H9 (cell line): ENCODE results near the gene SLC4A1. TPM values are rescaled to one million over a fixed set of nuclear protein-coding genes. Genes with fewer than 3 reads are reported as not detected.

Source experiments
- DNase-seq: peaks from one replicate; pipeline ENCODE4 v3.0.0-alpha.2; 2017
- H2AFZ ChIP-seq: one replicate; pipeline ENCODE4 v1.6.1; 2013; ENCODE audit warnings: mild to moderate bottlenecking, low read length, control low read depth, moderate library complexity
- H2AK5ac ChIP-seq: 2 replicates; pipeline ENCODE4 v1.6.1; 2013; ENCODE audit warnings: low read length, control low read depth, mixed read lengths; ENCODE audit not compliant: insufficient read length
- H2BK120ac ChIP-seq: one replicate; pipeline ENCODE4 v1.6.1; 2013; ENCODE audit warnings: low read depth, mild to moderate bottlenecking, low read length, control low read depth, inconsistent platforms; ENCODE audit not compliant: poor library complexity, severe bottlenecking
- H2BK12ac ChIP-seq: 2 replicates; pipeline ENCODE4 v1.6.1; 2013; ENCODE audit warnings: low read length, control low read depth, mixed read lengths, low read depth; ENCODE audit not compliant: insufficient read length
- H2BK15ac ChIP-seq: 2 replicates; pipeline ENCODE4 v1.6.1; 2013; ENCODE audit warnings: low read depth, low read length, control low read depth
- H2BK20ac ChIP-seq: one replicate; pipeline ENCODE4 v1.6.1; 2013; ENCODE audit warnings: low read depth, mild to moderate bottlenecking, low read length, control low read depth, inconsistent platforms; ENCODE audit not compliant: poor library complexity, severe bottlenecking
- H2BK5ac ChIP-seq: 2 replicates; pipeline ENCODE4 v1.6.1; 2013; ENCODE audit warnings: low read length, control low read depth, mixed read lengths; ENCODE audit not compliant: insufficient read length
- H3K14ac ChIP-seq: 2 replicates; pipeline ENCODE4 v1.6.1; 2013; ENCODE audit warnings: low read length, control low read depth; ENCODE audit not compliant: insufficient read depth
- H3K18ac ChIP-seq: 2 replicates; pipeline ENCODE4 v1.6.1; 2013; ENCODE audit warnings: low read depth, mild to moderate bottlenecking, mixed read lengths, low read length, control low read depth; ENCODE audit not compliant: insufficient read length
- H3K23ac ChIP-seq: 2 replicates; pipeline ENCODE4 v1.6.1; 2013; ENCODE audit warnings: low read length, control low read depth, mixed read lengths, low read depth; ENCODE audit not compliant: insufficient read length
- H3K23me2 ChIP-seq: 2 replicates; pipeline ENCODE4 v1.6.1; 2013; ENCODE audit warnings: low read depth, mild to moderate bottlenecking, mixed read lengths, low read length, control low read depth; ENCODE audit not compliant: insufficient read length, poor library complexity, severe bottlenecking
- H3K27ac ChIP-seq: 2 replicates; pipeline ENCODE4 v1.5.1; 2013; ENCODE audit warnings: low read length, control low read depth, mixed read lengths, low read depth; ENCODE audit not compliant: insufficient read length
- H3K27me3 ChIP-seq: 2 replicates; pipeline ENCODE4 v1.6.1; 2013; ENCODE audit warnings: low read length, control low read depth, inconsistent platforms; ENCODE audit not compliant: insufficient read depth
- H3K4ac ChIP-seq: 2 replicates; pipeline ENCODE4 v1.6.1; 2013; ENCODE audit warnings: low read depth, mild to moderate bottlenecking, control low read depth, inconsistent platforms, low read length, moderate library complexity
- H3K4me1 ChIP-seq: 2 replicates; pipeline ENCODE4 v1.6.1; 2013; ENCODE audit warnings: low read length, control low read depth, inconsistent platforms; ENCODE audit not compliant: insufficient read depth
- H3K4me2 ChIP-seq: 2 replicates; pipeline ENCODE4 v1.6.1; 2013; ENCODE audit warnings: low read length, control low read depth, mixed read lengths; ENCODE audit not compliant: insufficient read length, insufficient read depth
- H3K56ac ChIP-seq: 2 replicates; pipeline ENCODE4 v1.6.1; 2013; ENCODE audit warnings: low read depth, mild to moderate bottlenecking, mixed read lengths, low read length, control low read depth; ENCODE audit not compliant: insufficient read length
- H3K79me1 ChIP-seq: 2 replicates; pipeline ENCODE4 v1.6.1; 2013; ENCODE audit warnings: low read depth, mild to moderate bottlenecking, moderate library complexity, low read length, control low read depth, inconsistent platforms; ENCODE audit not compliant: insufficient read depth, poor library complexity, severe bottlenecking
- H3K79me2 ChIP-seq: 2 replicates; pipeline ENCODE4 v1.6.1; 2013; ENCODE audit warnings: low read length, control low read depth, inconsistent platforms; ENCODE audit not compliant: insufficient read depth
- H3K9ac ChIP-seq: 2 replicates; pipeline ENCODE4 v1.6.1; 2013; ENCODE audit warnings: low read length, control low read depth, mixed read lengths; ENCODE audit not compliant: insufficient read length; ENCODE audit errors: extremely low read depth
- H3K9me3 ChIP-seq: one replicate; pipeline ENCODE4 v1.6.1; 2013; ENCODE audit warnings: low read depth, low read length, inconsistent platforms; ENCODE audit not compliant: control insufficient read depth
- H3T11ph ChIP-seq: one replicate; pipeline ENCODE4 v1.6.1; 2013; ENCODE audit warnings: mild to moderate bottlenecking, low read length, control low read depth, inconsistent platforms
- H4K20me1 ChIP-seq: one replicate; pipeline ENCODE4 v1.6.1; 2013; ENCODE audit not compliant: control insufficient read depth, insufficient read length, insufficient read depth
- H4K5ac ChIP-seq: 2 replicates; pipeline ENCODE4 v1.6.1; 2013; ENCODE audit warnings: low read depth, mild to moderate bottlenecking, mixed read lengths, low read length, control low read depth; ENCODE audit not compliant: insufficient read length
- H4K8ac ChIP-seq: replicated peaks from 2 replicates; pipeline ENCODE4 v1.6.1; 2013; ENCODE audit warnings: low read length, control low read depth, mixed read lengths, low read depth; ENCODE audit not compliant: insufficient read length
- H4K91ac ChIP-seq: 2 replicates; pipeline ENCODE4 v1.6.1; 2013; ENCODE audit warnings: low read depth, mild to moderate bottlenecking, moderate library complexity, mixed read lengths, low read length, control low read depth; ENCODE audit not compliant: insufficient read length
- H3K27ac Mint-ChIP-seq, 3 experiments: 2 replicates in 2 of 3; 3 replicates in 1 of 3; pipeline ENCODE4 v1.8.0; 2020 to 2021; ENCODE audit warnings: mixed read lengths in 3 of 3, mild to moderate bottlenecking in 1 of 3, moderate library complexity in 1 of 3
- H3K27me3 Mint-ChIP-seq: 2 replicates; pipeline ENCODE4 v1.8.0; 2021; ENCODE audit warnings: low read depth, mild to moderate bottlenecking, moderate library complexity, mixed read lengths
- H3K36me3 Mint-ChIP-seq, 3 experiments: 2 replicates in 2 of 3; 3 replicates in 1 of 3; pipeline ENCODE4 v1.8.0; 2020 to 2021; ENCODE audit warnings: low read depth in 3 of 3, mixed read lengths in 3 of 3; ENCODE audit not compliant: insufficient read depth in 1 of 3
- H3K4me1 Mint-ChIP-seq, 2 experiments: 2 replicates each; pipeline ENCODE4 v1.8.0; 2020; ENCODE audit warnings: mixed read lengths in 2 of 2
- H3K4me3 Mint-ChIP-seq, 2 experiments: 2 replicates in 1 of 2; 3 replicates in 1 of 2; pipeline ENCODE4 v1.8.0; 2020 to 2021; ENCODE audit warnings: mild to moderate bottlenecking in 2 of 2, mixed read lengths in 2 of 2, moderate library complexity in 1 of 2
- H3K9me3 Mint-ChIP-seq, 2 experiments: 2 replicates in 1 of 2; 3 replicates in 1 of 2; pipeline ENCODE4 v1.8.0; 2020; ENCODE audit warnings: mild to moderate bottlenecking in 2 of 2, mixed read lengths in 2 of 2, moderate library complexity in 1 of 2
- WGBS: extraction: QIAGEN DNeasy Blood & Tissue Kit; methylation state at CpG from one replicate; pipeline ENCODE4 v1.1.7; 2013; ENCODE audit warnings: missing lambda C conversion rate, low lambda C conversion rate, mixed read lengths; ENCODE audit not compliant: insufficient read length; ENCODE audit errors: extremely low coverage; 5-methylcytosine and 5-hydroxymethylcytosine counted together
- total RNA-seq: library from RNA; stranded (reverse); gene quantifications from 2 replicates; pipeline ENCODE4 v1.2.1, GENCODE V29; 2021
- TF ChIP-seq, protein P1 (sequence below): fragments of 200-600 bp; sonication (generic); conservative IDR thresholded peaks from 3 replicates; pipeline ENCODE4 v1.8.0; 2021; ENCODE audit warnings: antibody characterized with exemption, mild to moderate bottlenecking

SLC4A1 gene
- total RNA-seq, 1 experiment from 2014 or later = not detected

DNA sequence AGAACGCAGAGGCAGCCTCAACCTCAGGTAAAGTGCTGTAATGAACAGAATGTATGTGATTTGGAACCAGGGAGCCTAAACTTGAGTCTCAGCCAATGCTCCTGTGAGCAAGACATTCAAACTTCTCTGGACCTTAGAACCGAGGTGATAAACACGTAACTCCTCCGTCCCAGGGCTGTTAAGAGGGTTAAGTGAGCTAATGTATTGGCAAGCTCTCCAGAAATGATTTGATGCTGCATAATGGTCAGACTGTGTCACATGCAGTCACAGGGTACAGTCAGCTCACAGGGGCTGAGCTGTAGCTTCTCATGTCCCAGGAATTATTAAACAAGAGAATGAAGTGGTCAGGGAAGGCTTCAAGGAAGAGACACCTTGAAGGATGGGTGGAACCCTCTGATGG lies 10.0 kb upstream of the SLC4A1 start:
- H2BK5ac ChIP-seq = no peak overlapping the region
- H3K27me3 Mint-ChIP-seq = peaks cover 3% of the 10 kb centered on the region
- no peaks in the 10 kb centered on the region for H3K9me3 Mint-ChIP-seq
- H4K5ac ChIP-seq = no peak overlapping the region
- no peaks in the 10 kb centered on the region for H3K27me3 ChIP-seq
- H2BK20ac ChIP-seq = no peak overlapping the region
- H2BK12ac ChIP-seq = no peak overlapping the region
- no peak overlapping the region for H3K27ac ChIP-seq
- no peak overlapping the region for H2AK5ac ChIP-seq
- no peak overlapping the region for H4K91ac ChIP-seq
- no peak for DNase-seq
- no peak overlapping the region for H3K23ac ChIP-seq
- TF ChIP-seq, protein P1, sequence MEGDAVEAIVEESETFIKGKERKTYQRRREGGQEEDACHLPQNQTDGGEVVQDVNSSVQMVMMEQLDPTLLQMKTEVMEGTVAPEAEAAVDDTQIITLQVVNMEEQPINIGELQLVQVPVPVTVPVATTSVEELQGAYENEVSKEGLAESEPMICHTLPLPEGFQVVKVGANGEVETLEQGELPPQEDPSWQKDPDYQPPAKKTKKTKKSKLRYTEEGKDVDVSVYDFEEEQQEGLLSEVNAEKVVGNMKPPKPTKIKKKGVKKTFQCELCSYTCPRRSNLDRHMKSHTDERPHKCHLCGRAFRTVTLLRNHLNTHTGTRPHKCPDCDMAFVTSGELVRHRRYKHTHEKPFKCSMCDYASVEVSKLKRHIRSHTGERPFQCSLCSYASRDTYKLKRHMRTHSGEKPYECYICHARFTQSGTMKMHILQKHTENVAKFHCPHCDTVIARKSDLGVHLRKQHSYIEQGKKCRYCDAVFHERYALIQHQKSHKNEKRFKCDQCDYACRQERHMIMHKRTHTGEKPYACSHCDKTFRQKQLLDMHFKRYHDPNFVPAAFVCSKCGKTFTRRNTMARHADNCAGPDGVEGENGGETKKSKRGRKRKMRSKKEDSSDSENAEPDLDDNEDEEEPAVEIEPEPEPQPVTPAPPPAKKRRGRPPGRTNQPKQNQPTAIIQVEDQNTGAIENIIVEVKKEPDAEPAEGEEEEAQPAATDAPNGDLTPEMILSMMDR = no peak
- H2AFZ ChIP-seq = no peak overlapping the region
- H3K79me2 ChIP-seq = no peaks in the 10 kb centered on the region
- H3K4ac ChIP-seq = no peak overlapping the region
- no peak overlapping the region for H3K9ac ChIP-seq
- no peaks in the 10 kb centered on the region for H3K9me3 ChIP-seq
- H3K4me1 ChIP-seq = peaks cover 13% of the 10 kb centered on the region; the same call in 1 of the 2 replicates
- H3K18ac ChIP-seq = no peak overlapping the region
- no peak overlapping the region for H3K4me3 Mint-ChIP-seq
- no peak overlapping the region for H2BK15ac ChIP-seq
- H4K8ac ChIP-seq = no peak overlapping the region
- no peaks in the 10 kb centered on the region for H3K79me1 ChIP-seq
- H4K20me1 ChIP-seq = no peaks in the 10 kb centered on the region
- H3K4me1 Mint-ChIP-seq = peaks cover 21 to 39% of the 10 kb centered on the region in 2 experiments
- H3K23me2 ChIP-seq = peaks cover 4% of the 10 kb centered on the region
- H2BK120ac ChIP-seq = no peak overlapping the region
- H3T11ph ChIP-seq = no peak overlapping the region
- no peak overlapping the region for H3K4me2 ChIP-seq
- H3K36me3 Mint-ChIP-seq = no peaks in the 10 kb centered on the region
- no peak overlapping the region; a peak in 1 of 7 replicates for H3K27ac Mint-ChIP-seq
- H3K56ac ChIP-seq = no peak overlapping the region
- WGBS = no CpG with 5 or more reads among the region's 4 CpGs
- no peak overlapping the region for H3K14ac ChIP-seq
